D721Med (cell line): ENCODE results near the gene KRT33A.

Source experiments
- DNase-seq: peaks from one replicate; pipeline ENCODE4 v3.0.0; 2011; ENCODE audit warnings: low spot score; ENCODE audit not compliant: insufficient read length
- FAIRE-seq: peaks from 2 replicates; lab custom pipeline; 2011; peaks lifted over from hg19 to GRCh38; lab: Jason Lieb, UNC
- TF ChIP-seq, protein P1 (sequence below): IDR thresholded peaks from 2 replicates; pipeline ENCODE4 v1.5.1; 2012; ENCODE audit warnings: mild to moderate bottlenecking, control low read depth; ENCODE audit not compliant: insufficient read depth; ENCODE audit errors: missing control alignments

The KRT33A gene

GRCh38 chr17:41307647-41308046 is 43.0 kb downstream of the KRT33A start:
- DNase-seq (no peak), FAIRE-seq (no peak)
- TF ChIP-seq, protein P1, sequence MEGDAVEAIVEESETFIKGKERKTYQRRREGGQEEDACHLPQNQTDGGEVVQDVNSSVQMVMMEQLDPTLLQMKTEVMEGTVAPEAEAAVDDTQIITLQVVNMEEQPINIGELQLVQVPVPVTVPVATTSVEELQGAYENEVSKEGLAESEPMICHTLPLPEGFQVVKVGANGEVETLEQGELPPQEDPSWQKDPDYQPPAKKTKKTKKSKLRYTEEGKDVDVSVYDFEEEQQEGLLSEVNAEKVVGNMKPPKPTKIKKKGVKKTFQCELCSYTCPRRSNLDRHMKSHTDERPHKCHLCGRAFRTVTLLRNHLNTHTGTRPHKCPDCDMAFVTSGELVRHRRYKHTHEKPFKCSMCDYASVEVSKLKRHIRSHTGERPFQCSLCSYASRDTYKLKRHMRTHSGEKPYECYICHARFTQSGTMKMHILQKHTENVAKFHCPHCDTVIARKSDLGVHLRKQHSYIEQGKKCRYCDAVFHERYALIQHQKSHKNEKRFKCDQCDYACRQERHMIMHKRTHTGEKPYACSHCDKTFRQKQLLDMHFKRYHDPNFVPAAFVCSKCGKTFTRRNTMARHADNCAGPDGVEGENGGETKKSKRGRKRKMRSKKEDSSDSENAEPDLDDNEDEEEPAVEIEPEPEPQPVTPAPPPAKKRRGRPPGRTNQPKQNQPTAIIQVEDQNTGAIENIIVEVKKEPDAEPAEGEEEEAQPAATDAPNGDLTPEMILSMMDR = no peak

- TF ChIP-seq, protein P1 = no peak
- DNase-seq (no peak), FAIRE-seq (no peak)
These were observed 46.5 kb downstream of the KRT33A start for GRCh38 chr17:41304091-41304490.

GRCh38 chr17:41302981-41303380 is 47.6 kb downstream of the KRT33A start:
- no peak for FAIRE-seq

DNA sequence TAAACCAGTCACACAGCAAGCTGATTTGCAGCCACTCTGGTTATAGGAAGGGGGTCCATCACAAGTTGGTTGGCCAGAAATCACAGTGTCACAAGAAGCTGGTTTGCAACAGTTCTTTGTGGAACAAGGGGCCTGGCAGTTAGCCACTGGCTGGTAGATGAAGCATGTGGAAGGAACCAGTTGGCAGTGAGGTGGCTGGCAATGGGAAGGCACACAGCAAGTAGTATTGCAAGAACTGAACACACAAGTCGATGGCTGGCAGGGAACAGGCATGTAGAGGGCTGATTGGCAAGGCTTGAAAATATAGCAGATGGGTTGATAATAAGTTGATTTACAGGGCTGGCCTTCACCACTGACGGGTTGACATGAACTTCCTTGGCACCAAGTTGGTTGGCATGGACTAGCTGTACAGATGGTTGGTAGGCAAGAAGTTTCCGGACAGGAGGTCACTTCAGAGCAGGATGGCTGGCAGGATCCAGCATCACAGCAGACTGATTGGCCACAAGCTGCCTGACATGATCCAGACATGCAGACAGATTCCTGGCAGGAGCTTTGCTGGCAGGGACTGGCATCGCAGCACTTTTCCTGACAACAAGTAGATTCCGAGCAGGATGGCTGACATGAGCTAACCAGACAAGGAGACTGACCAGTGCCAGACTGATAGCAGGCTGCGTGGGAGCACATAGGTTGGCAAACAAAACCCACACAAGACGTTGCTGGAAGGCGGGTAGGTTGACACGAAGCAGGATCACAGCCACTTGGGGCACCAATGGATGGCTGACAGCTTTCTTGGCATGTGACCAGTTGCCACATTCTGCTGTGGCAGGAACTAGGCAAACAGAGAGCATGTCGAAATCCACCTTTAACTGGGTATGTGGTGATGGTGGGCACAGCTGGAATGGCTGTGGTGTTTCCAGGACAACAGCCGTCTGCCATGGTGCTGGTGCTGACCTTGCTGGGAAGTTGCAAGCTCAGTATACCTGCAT is 48.4 kb downstream of the KRT33A start, which contains the start of gene KRTAP29-1:
KRTAP29-1 (minus strand) TSS at position 936 of the 986 bp plus-strand sequence; CDS start at position 936, 0 bp downstream.
- TF ChIP-seq, protein P1 = no peak
- FAIRE-seq (no peak), DNase-seq (no peak)

More at GRCh38 chr17:41302981-41303380, 47.6 kb downstream of the KRT33A start:
- no peak for DNase-seq
- TF ChIP-seq, protein P1 = no peak

GRCh38 chr17:41301204-41301790 is 49.3 kb downstream of the KRT33A start:
- TF ChIP-seq, protein P1 = no peak
- no peak for DNase-seq
- no peak for FAIRE-seq

GRCh38 chr17:41298458-41299135 is 52.0 kb downstream of the KRT33A start:
- DNase-seq = no peak
- no peak for FAIRE-seq
- TF ChIP-seq, protein P1 = no peak
